Measurements from ENCODE around the gene AGL.

GRCh38 chr1:99825702-99826101 lies 24.5 kb upstream of the AGL start:
- TF ChIP-seq, protein P1, sequence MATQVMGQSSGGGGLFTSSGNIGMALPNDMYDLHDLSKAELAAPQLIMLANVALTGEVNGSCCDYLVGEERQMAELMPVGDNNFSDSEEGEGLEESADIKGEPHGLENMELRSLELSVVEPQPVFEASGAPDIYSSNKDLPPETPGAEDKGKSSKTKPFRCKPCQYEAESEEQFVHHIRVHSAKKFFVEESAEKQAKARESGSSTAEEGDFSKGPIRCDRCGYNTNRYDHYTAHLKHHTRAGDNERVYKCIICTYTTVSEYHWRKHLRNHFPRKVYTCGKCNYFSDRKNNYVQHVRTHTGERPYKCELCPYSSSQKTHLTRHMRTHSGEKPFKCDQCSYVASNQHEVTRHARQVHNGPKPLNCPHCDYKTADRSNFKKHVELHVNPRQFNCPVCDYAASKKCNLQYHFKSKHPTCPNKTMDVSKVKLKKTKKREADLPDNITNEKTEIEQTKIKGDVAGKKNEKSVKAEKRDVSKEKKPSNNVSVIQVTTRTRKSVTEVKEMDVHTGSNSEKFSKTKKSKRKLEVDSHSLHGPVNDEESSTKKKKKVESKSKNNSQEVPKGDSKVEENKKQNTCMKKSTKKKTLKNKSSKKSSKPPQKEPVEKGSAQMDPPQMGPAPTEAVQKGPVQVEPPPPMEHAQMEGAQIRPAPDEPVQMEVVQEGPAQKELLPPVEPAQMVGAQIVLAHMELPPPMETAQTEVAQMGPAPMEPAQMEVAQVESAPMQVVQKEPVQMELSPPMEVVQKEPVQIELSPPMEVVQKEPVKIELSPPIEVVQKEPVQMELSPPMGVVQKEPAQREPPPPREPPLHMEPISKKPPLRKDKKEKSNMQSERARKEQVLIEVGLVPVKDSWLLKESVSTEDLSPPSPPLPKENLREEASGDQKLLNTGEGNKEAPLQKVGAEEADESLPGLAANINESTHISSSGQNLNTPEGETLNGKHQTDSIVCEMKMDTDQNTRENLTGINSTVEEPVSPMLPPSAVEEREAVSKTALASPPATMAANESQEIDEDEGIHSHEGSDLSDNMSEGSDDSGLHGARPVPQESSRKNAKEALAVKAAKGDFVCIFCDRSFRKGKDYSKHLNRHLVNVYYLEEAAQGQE (IDR thresholded peaks at IDR 0.05), result no peak
- no peak for TF ChIP-seq CTCF (IDR thresholded peaks at IDR 0.05)
